NCI-H510A (cell line): ENCODE measurements around the gene TENM4.

Source experiments
- DNase-seq: peaks from one replicate; lab custom pipeline; 2025; lab: John Stamatoyannopoulos, UW

Gene TENM4

GRCh38 chr11:79388201-79388600 is 52.6 kb downstream of the TENM4 start:
- DNase-seq: no peak

GRCh38 chr11:79383874-79384273 is 57.0 kb downstream of the TENM4 start:
- no peak for DNase-seq

- DNase-seq: no peak
Observed at GRCh38 chr11:79382301-79383050, 58.4 kb downstream of the TENM4 start.

- no peak for DNase-seq
Observed at GRCh38 chr11:79381036-79381435, 59.8 kb downstream of the TENM4 start.

- no peak for DNase-seq
Observed at GRCh38 chr11:79377406-79377805, 63.4 kb downstream of the TENM4 start.

- DNase-seq: no peak
Observed at GRCh38 chr11:79375818-79376550, 64.8 kb downstream of the TENM4 start.

- no peak for DNase-seq
Observed at GRCh38 chr11:79374727-79375126, 66.1 kb downstream of the TENM4 start.

GRCh38 chr11:79371724-79372123 is 69.1 kb downstream of the TENM4 start:
- no peak for DNase-seq

- no peak for DNase-seq
Observed at GRCh38 chr11:79371152-79371551, 69.7 kb downstream of the TENM4 start.

GRCh38 chr11:79369055-79369454 is 71.8 kb downstream of the TENM4 start:
- DNase-seq: no peak

- DNase-seq: no peak
Observed at GRCh38 chr11:79367844-79368243, 73.0 kb downstream of the TENM4 start.

GRCh38 chr11:79366218-79366617 is 74.6 kb downstream of the TENM4 start:
- DNase-seq: no peak

- no peak for DNase-seq
Observed at GRCh38 chr11:79363861-79364378, 76.9 kb downstream of the TENM4 start.

GRCh38 chr11:79363256-79363655 is 77.6 kb downstream of the TENM4 start:
- no peak for DNase-seq

GRCh38 chr11:79362821-79363220 is 78.0 kb downstream of the TENM4 start:
- DNase-seq: no peak

GRCh38 chr11:79362206-79362757 is 78.5 kb downstream of the TENM4 start:
- no peak for DNase-seq

GRCh38 chr11:79358258-79358657 is 82.6 kb downstream of the TENM4 start:
- DNase-seq: no peak

GRCh38 chr11:79353706-79354105 is 87.1 kb downstream of the TENM4 start:
- no peak for DNase-seq

- no peak for DNase-seq
Observed at GRCh38 chr11:79352349-79352703, 88.5 kb downstream of the TENM4 start.

- no peak for DNase-seq
Observed at GRCh38 chr11:79348976-79349682, 91.7 kb downstream of the TENM4 start.

- DNase-seq: no peak
Observed at GRCh38 chr11:79346021-79346420, 94.8 kb downstream of the TENM4 start.

GRCh38 chr11:79344753-79345294 is 96.0 kb downstream of the TENM4 start:
- no peak for DNase-seq
